ENCODE results near the gene CIBAR2.

DNA sequence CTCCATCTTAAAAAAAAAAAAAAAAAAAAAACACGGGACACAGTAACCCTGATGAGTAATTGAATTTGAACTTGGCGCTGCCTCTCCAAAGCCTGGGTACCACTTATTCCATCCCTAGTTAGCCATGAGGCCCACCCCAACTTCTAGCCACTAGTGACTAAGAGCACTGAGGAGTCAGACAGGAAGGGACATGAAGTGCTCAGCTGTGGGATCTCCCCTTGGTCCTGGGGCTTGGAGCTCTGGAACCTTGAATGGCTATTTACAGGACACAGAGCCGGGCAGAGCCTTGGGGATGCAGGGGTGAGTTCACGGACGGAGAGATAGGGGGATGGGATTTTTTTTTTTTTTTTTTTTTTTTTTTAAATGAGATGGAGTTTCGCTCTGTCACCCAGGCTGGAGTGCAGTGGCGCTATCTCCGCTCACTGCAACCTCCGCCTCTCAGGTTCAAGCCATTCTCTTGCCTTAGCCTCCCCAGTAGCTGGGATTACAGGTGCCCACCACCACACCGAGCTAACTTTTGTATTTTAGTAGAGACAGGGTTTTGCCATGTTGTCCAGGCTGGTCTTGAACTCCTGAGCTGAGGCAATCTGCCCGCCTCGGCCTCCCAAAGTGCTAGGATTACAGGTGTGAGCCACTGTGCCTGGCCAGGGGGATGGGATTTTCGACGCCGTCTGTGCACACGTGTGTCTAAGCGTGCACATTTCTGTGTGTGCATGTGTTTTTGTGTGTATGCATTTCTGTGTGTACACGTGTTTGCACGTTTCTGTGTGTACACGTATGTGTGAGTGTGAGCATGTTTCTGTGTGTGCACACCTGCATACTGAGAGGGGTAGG lies 20.4 kb upstream of the CIBAR2 start:
- TF ChIP-seq, protein P1, sequence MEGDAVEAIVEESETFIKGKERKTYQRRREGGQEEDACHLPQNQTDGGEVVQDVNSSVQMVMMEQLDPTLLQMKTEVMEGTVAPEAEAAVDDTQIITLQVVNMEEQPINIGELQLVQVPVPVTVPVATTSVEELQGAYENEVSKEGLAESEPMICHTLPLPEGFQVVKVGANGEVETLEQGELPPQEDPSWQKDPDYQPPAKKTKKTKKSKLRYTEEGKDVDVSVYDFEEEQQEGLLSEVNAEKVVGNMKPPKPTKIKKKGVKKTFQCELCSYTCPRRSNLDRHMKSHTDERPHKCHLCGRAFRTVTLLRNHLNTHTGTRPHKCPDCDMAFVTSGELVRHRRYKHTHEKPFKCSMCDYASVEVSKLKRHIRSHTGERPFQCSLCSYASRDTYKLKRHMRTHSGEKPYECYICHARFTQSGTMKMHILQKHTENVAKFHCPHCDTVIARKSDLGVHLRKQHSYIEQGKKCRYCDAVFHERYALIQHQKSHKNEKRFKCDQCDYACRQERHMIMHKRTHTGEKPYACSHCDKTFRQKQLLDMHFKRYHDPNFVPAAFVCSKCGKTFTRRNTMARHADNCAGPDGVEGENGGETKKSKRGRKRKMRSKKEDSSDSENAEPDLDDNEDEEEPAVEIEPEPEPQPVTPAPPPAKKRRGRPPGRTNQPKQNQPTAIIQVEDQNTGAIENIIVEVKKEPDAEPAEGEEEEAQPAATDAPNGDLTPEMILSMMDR (IDR thresholded peaks at IDR 0.05; ENCODE audit: low read depth, low read length), result no peak
- no peak for TF ChIP-seq EZH2phosphoT487 (IDR thresholded peaks at IDR 0.05; ENCODE audit: low read depth)

Data from OCI-LY3 (cell line).